Measurements from ENCODE around the gene HEMGN. TPM values are rescaled to one million over a fixed set of nuclear protein-coding genes. Genes with fewer than 3 reads are reported as not detected.

The HEMGN gene
- total and polyA plus RNA-seq, 2 of the 8 experiments (the other 6 are each of a cell fraction or from before 2014, with no cell fraction given) = not detected

GRCh38 chr9:97907046-97907445 is 30.9 kb downstream of the HEMGN start:
- ChIA-PET POLR2A (ENCODE audit: partially characterized antibody) (no interaction called here), CTCF (ENCODE audit: partially characterized antibody) (interaction anchor here (0.5 to 1.3 kb wide), 5 partner anchors 9 to 17 kb away, joined by 3 to 6 read pairs (median 4); no protein-coding TSS in a partner anchor)
- WGBS, 2 experiments (ENCODE audit: extremely low coverage in 1 of 2, insufficient coverage in 1 of 2, insufficient read length in 1 of 2, insufficient replicate concordance in 2 of 2, low coverage in 1 of 2, low lambda C conversion rate in 2 of 2, missing lambda C conversion rate in 1 of 2) = 93% methylated on average over 3 of the region's 3 CpGs; no CpG with 5 or more reads in 1 of the 2 experiments
- no peak overlapping the region for H3K4me2 ChIP-seq (ENCODE audit: insufficient read depth in 1 of 2, low read depth in 2 of 2, low read length in 2 of 2)
- H3K9ac ChIP-seq (replicated peaks in 1 of 4; ENCODE audit: extremely low read depth in 1 of 4, low read depth in 3 of 4, low read length in 3 of 4) = no peak overlapping the region
- no peaks in the 10 kb centered on the region for H3K79me2 ChIP-seq (ENCODE audit: control insufficient read depth in 1 of 2, insufficient read depth in 2 of 2, low read length in 2 of 2)
- H3K56ac ChIP-seq (replicated peaks; ENCODE audit: insufficient read length, low read depth, low read length) = no peak overlapping the region
- H2BK5ac ChIP-seq (ENCODE audit: low read depth, low read length) = no peak overlapping the region
- no peak overlapping the region for H3K4ac ChIP-seq (replicated peaks; ENCODE audit: insufficient read length, low read depth, low read length)
- H3K18ac ChIP-seq (ENCODE audit: extremely low read depth, low read length) = no peak overlapping the region
- no peak overlapping the region for H2BK20ac ChIP-seq (ENCODE audit: low read length)
- no peak overlapping the region for H4K5ac ChIP-seq (ENCODE audit: insufficient read length, low read depth, low read length)
- no peak overlapping the region for H3K14ac ChIP-seq (ENCODE audit: insufficient read length)
- no peak overlapping the region for H4K91ac ChIP-seq (replicated peaks; ENCODE audit: insufficient read length, low read length)
- no peaks in the 10 kb centered on the region for H3K23me2 ChIP-seq (ENCODE audit: low read depth, low read length)
- no peak overlapping the region for H2BK15ac ChIP-seq (ENCODE audit: low read length)
- FAIRE-seq (no peak), DNase-seq (ENCODE audit: low read depth in 1 of 2, low spot score in 2 of 2) (no peak)
- H3K36me3 ChIP-seq (ENCODE audit: control insufficient read depth in 2 of 4, insufficient read depth in 4 of 4, low read length in 3 of 4) = peaks cover 0 to 4% (median 1%) of the 10 kb centered on the region in 4 experiments; a peak in 3 of 8 replicates
- H3K23ac ChIP-seq (ENCODE audit: insufficient read length) = no peak overlapping the region
- H4K20me1 ChIP-seq (replicated peaks in 1 of 2; ENCODE audit: control insufficient read depth in 1 of 2, insufficient read depth in 2 of 2, low read length in 2 of 2) = peaks cover 0 to 3% of the 10 kb centered on the region in 2 experiments
- H3K9me3 ChIP-seq (ENCODE audit: insufficient read depth in 2 of 2, low read depth in 1 of 2, low read length in 1 of 2) = no peaks in the 10 kb centered on the region
- no peak overlapping the region for H2BK12ac ChIP-seq (ENCODE audit: low read depth, low read length)
- no peak overlapping the region for H3K4me3 ChIP-seq (ENCODE audit: extremely low read depth in 1 of 4, insufficient read depth in 2 of 4, low read depth in 3 of 4, low read length in 4 of 4)
- H3K4me1 ChIP-seq (replicated peaks in 1 of 4; ENCODE audit: control insufficient read depth in 3 of 4, insufficient read depth in 4 of 4, low read length in 3 of 4) = no peaks in the 10 kb centered on the region
- no peak overlapping the region for H2AFZ ChIP-seq (ENCODE audit: low read length)
- no peak overlapping the region for H2BK120ac ChIP-seq (replicated peaks; ENCODE audit: low read depth, low read length)
- no peaks in the 10 kb centered on the region for H3K27me3 ChIP-seq (replicated peaks in 1 of 4; ENCODE audit: control insufficient read depth in 3 of 4, extremely low read depth in 1 of 4, insufficient read depth in 3 of 4, low read length in 3 of 4)
- no peak overlapping the region for H2AK5ac ChIP-seq (ENCODE audit: low read depth, low read length)
- H3K79me1 ChIP-seq (ENCODE audit: low read depth, low read length) = peaks cover 3% of the 10 kb centered on the region; the same call in 1 of the 2 replicates
- H4K8ac ChIP-seq (ENCODE audit: extremely low read depth, insufficient read depth, low read length) = no peak overlapping the region
- no peak overlapping the region for H3K27ac ChIP-seq (ENCODE audit: low read depth, low read length)
- no peak for TF ChIP-seq CHD1 (IDR thresholded peaks at IDR 0.05; ENCODE audit: low read depth, low read length)
- TF ChIP-seq ATF2 (IDR thresholded peaks at IDR 0.05; ENCODE audit: low read length) = no peak
- TF ChIP-seq RAD21 (IDR thresholded peaks at IDR 0.05 in 1 of 2, conservative IDR thresholded peaks at IDR 0.05 in 1 of 2; ENCODE audit: low read depth in 2 of 2, low read length in 2 of 2) = no peak
- no peak for TF ChIP-seq HDAC6 (IDR thresholded peaks at IDR 0.05; ENCODE audit: low read depth, low read length)
- no peak for TF ChIP-seq HDAC2 (IDR thresholded peaks at IDR 0.05; ENCODE audit: borderline replicate concordance in 1 of 2, low read depth in 2 of 2, low read length in 2 of 2)
- TF ChIP-seq JUN (IDR thresholded peaks at IDR 0.05; ENCODE audit: low read depth, low read length) = no peak
- no peak for TF ChIP-seq SUZ12 (IDR thresholded peaks at IDR 0.05; ENCODE audit: low read length)
- TF ChIP-seq JUND (IDR thresholded peaks at IDR 0.05; ENCODE audit: low read length) = no peak
- TF ChIP-seq KDM4A (IDR thresholded peaks at IDR 0.05; ENCODE audit: low read depth, low read length, severe bottlenecking) = no peak
- TF ChIP-seq USF2 (IDR thresholded peaks at IDR 0.05; ENCODE audit: low read length) = no peak
- TF ChIP-seq SIRT6 (IDR thresholded peaks at IDR 0.05; ENCODE audit: low read length) = no peak
